Aorta (tissue), 5 donors: ENCODE data around the gene PDZD8. TPM values are rescaled to one million over a fixed set of nuclear protein-coding genes. Genes with fewer than 3 reads are reported as not detected.

Experiments
- ATAC-seq: fragments of 200-7000 bp; cut with Tn5 transposase; one replicate; pipeline ENCODE4 v1.9.1; 2022; ENCODE audit warnings: moderate library complexity; ENCODE audit not compliant: low FRiP score
- DNase-seq, 2 donors: peaks; one replicate each; pipeline ENCODE4 v3.0.0-alpha.2; 2020
- H3K27ac ChIP-seq, 2 donors: one replicate each; pipeline ENCODE4 v1.5.1; 2013; ENCODE audit warnings: low read length in 2 of 2, mild to moderate bottlenecking in 2 of 2, moderate library complexity in 2 of 2, control low read depth in 1 of 2, inconsistent platforms in 1 of 2, low read depth in 1 of 2
- H3K27me3 ChIP-seq, 2 donors: one replicate each; pipeline ENCODE4 v1.6.1; 2013; ENCODE audit warnings: control low read depth in 1 of 2, low read length in 1 of 2, mild to moderate bottlenecking in 1 of 2, moderate library complexity in 1 of 2; ENCODE audit not compliant: insufficient read depth in 2 of 2, control insufficient read depth in 1 of 2
- H3K36me3 ChIP-seq, 2 donors: one replicate each; pipeline ENCODE4 v1.6.1; 2013; ENCODE audit warnings: control low read depth in 1 of 2, low read length in 1 of 2, mild to moderate bottlenecking in 1 of 2; ENCODE audit not compliant: insufficient read depth in 2 of 2, control insufficient read depth in 1 of 2
- H3K4me1 ChIP-seq, 2 donors: one replicate each; pipeline ENCODE4 v1.6.1; 2013; ENCODE audit warnings: low read length in 2 of 2, control low read depth in 1 of 2, mild to moderate bottlenecking in 1 of 2, moderate library complexity in 1 of 2; ENCODE audit not compliant: insufficient read depth in 2 of 2, control insufficient read depth in 1 of 2
- H3K4me3 ChIP-seq, 2 donors: one replicate each; pipeline ENCODE4 v1.5.1; 2013; ENCODE audit warnings: low read length in 2 of 2, control low read depth in 1 of 2, mild to moderate bottlenecking in 1 of 2
- H3K9me3 ChIP-seq: one replicate; pipeline ENCODE4 v1.6.1; 2013; ENCODE audit warnings: mild to moderate bottlenecking, low read length; ENCODE audit not compliant: control insufficient read depth
- WGBS, 2 donors: extraction: QIAGEN DNeasy Blood & Tissue Kit; methylation state at CpG; one replicate each; pipeline ENCODE4 v1.1.7; 2013; 5-methylcytosine and 5-hydroxymethylcytosine counted together
- intact Hi-C, 2 donors: fragments of 100-400 bp; cut with DNase I; formaldehyde crosslinking; loops; one replicate each; pipeline versions ENCODE4 v1.14.2 to v1.15.0; 2022
- polyA plus RNA-seq, 2 donors: library from polyadenylated mRNA; stranded (reverse); fragments of 200-250 nt; gene quantifications; one replicate each; pipeline ENCODE4 v1.2.3, GENCODE V29; 2013
- total RNA-seq, 2 donors: library from RNA; stranded (reverse); fragmentation: NEBNext Ultra II Directional; extraction: Animal tissue kit (Norgen Biotek cat#: 25700); gene quantifications; one replicate each; pipeline ENCODE4 v1.2.1, GENCODE V29; 2021
- donor health status: healthy with polysubstance abuse.
- donor health status: Bipolar disorder and iron deficiency.
- donor health status: DM: no; HTN: no; CAD: no.
- donor health status: DM: no; HTN: no; CAD: no.
- donor health status: DM: yes; HTN: yes; CAD: no.

The PDZD8 gene
- total and polyA plus RNA-seq, 4 donors = 4.5 to 36.0 (median 20.4) TPM

- Histone ChIP-seq H3K36me3 (no peaks in the 10 kb centered on the region), H3K4me1 (peaks cover 1 to 3% of the 10 kb centered on the region in 2 donors), H3K4me3 (peak overlapping the region; percentile 74 to 83), H3K27me3 (no peaks in the 10 kb centered on the region), H3K27ac (peak overlapping the region; percentile 59 to 91), H3K9me3 (no peaks in the 10 kb centered on the region)
- WGBS, 2 donors = 0% methylated on average over 64 to 92 of the region's 92 CpGs
- peak; percentile 39 for ATAC-seq
- peak; percentile 66 to 81 for DNase-seq
- intact Hi-C loops = loop anchor here in 1 of 2 donors (5.0 kb wide), 1 partner anchor 68 kb away; no protein-coding TSS in a partner anchor
Observed at GRCh38 chr10:117374506-117375359, 507 bp downstream of the PDZD8 start.

GRCh38 chr10:117373823-117374505 is 1.3 kb downstream of the PDZD8 start:
- intact Hi-C loops = no loop called here
- WGBS, 2 donors = 1 to 2% methylated on average over 31 of the region's 31 CpGs
- DNase-seq = peak; percentile 61 to 80
- peaks cover 0 to 3% of the 10 kb centered on the region in 2 donors for H3K4me1 ChIP-seq
- no peaks in the 10 kb centered on the region for H3K27me3 ChIP-seq
- H3K4me3 ChIP-seq = peak overlapping the region; percentile 74 to 83
- no peaks in the 10 kb centered on the region for H3K36me3 ChIP-seq
- no peaks in the 10 kb centered on the region for H3K9me3 ChIP-seq
- no peak overlapping the region for H3K27ac ChIP-seq
- no peak for ATAC-seq

GRCh38 chr10:117370205-117370604 is 5.0 kb downstream of the PDZD8 start:
- no peak overlapping the region for H3K4me3 ChIP-seq
- no peaks in the 10 kb centered on the region for H3K9me3 ChIP-seq
- no peaks in the 10 kb centered on the region for H3K36me3 ChIP-seq
- intact Hi-C loops = no loop called here
- H3K27ac ChIP-seq = no peak overlapping the region
- ATAC-seq = no peak
- 15 to 20% methylated on average over 5 of the region's 5 CpGs for WGBS, 2 donors
- no peak for DNase-seq
- H3K27me3 ChIP-seq = no peaks in the 10 kb centered on the region
- peaks cover 0 to 5% of the 10 kb centered on the region in 2 donors for H3K4me1 ChIP-seq

GRCh38 chr10:117367718-117368117 is 7.5 kb downstream of the PDZD8 start:
- no peaks in the 10 kb centered on the region for H3K27me3 ChIP-seq
- H3K9me3 ChIP-seq = no peaks in the 10 kb centered on the region
- ATAC-seq (no peak), DNase-seq (no peak)
- intact Hi-C loops = no loop called here
- WGBS, 2 donors = 82 to 90% methylated on average over 5 of the region's 5 CpGs
- H3K36me3 ChIP-seq = no peaks in the 10 kb centered on the region
- no peak overlapping the region for H3K4me3 ChIP-seq
- H3K4me1 ChIP-seq = peaks cover 1 to 5% of the 10 kb centered on the region in 2 donors
- no peak overlapping the region for H3K27ac ChIP-seq

- intact Hi-C loops = no loop called here
Observed at GRCh38 chr10:117366741-117367140, 8.5 kb downstream of the PDZD8 start.

GRCh38 chr10:117365612-117366011 is 9.6 kb downstream of the PDZD8 start:
- no peaks in the 10 kb centered on the region for H3K9me3 ChIP-seq
- 30 to 34% methylated on average over 2 of the region's 2 CpGs for WGBS, 2 donors
- no peaks in the 10 kb centered on the region for H3K36me3 ChIP-seq
- H3K27ac ChIP-seq = no peak overlapping the region
- H3K27me3 ChIP-seq = no peaks in the 10 kb centered on the region
- no peak overlapping the region for H3K4me3 ChIP-seq
- ATAC-seq (no peak), DNase-seq (no peak)
- peaks cover 1 to 2% of the 10 kb centered on the region in 2 donors for H3K4me1 ChIP-seq
- intact Hi-C loops = no loop called here

More at GRCh38 chr10:117366741-117367140, 8.5 kb downstream of the PDZD8 start:
- Histone ChIP-seq H3K27me3 (no peaks in the 10 kb centered on the region), H3K4me3 (no peak overlapping the region), H3K27ac (no peak overlapping the region), H3K9me3 (no peaks in the 10 kb centered on the region), H3K4me1 (peaks cover 1 to 2% of the 10 kb centered on the region in 2 donors), H3K36me3 (no peaks in the 10 kb centered on the region)
- DNase-seq = no peak
- WGBS, 2 donors = 83 to 86% methylated on average over 4 of the region's 4 CpGs
- no peak for ATAC-seq

- intact Hi-C loops = no loop called here
- H3K4me1 ChIP-seq = peaks cover 1 to 5% of the 10 kb centered on the region in 2 donors
- DNase-seq (no peak), ATAC-seq (no peak)
- WGBS, 2 donors = 80 to 83% methylated on average over 6 of the region's 6 CpGs
- H3K27ac ChIP-seq = no peak overlapping the region
- no peaks in the 10 kb centered on the region for H3K9me3 ChIP-seq
- no peaks in the 10 kb centered on the region for H3K27me3 ChIP-seq
- no peak overlapping the region for H3K4me3 ChIP-seq
- no peaks in the 10 kb centered on the region for H3K36me3 ChIP-seq
Observed at GRCh38 chr10:117364110-117364960, 10.9 kb downstream of the PDZD8 start.

- no peak for DNase-seq
- Histone ChIP-seq H3K27me3 (no peaks in the 10 kb centered on the region), H3K9me3 (no peaks in the 10 kb centered on the region), H3K4me1 (peaks cover 1 to 5% of the 10 kb centered on the region in 2 donors), H3K36me3 (no peaks in the 10 kb centered on the region), H3K27ac (no peak overlapping the region), H3K4me3 (no peak overlapping the region)
- intact Hi-C loops = no loop called here
- no peak for ATAC-seq
- 90 to 93% methylated on average over 2 of the region's 2 CpGs for WGBS, 2 donors
Observed at GRCh38 chr10:117363028-117363427, 12.2 kb downstream of the PDZD8 start.
